ENCODE measurements around the gene RELN. TPM values are rescaled to one million over a fixed set of nuclear protein-coding genes. Genes with fewer than 3 reads are reported as not detected.

The RELN gene
- total and polyA plus RNA-seq, 2 donors from 2014 or later = 0.95 to 5.4 TPM

GRCh38 chr7:103644319-103644718, 345.1 kb downstream of the RELN start:
- TF ChIP-seq CTCF (IDR thresholded peaks at IDR 0.05; ENCODE audit: borderline replicate concordance, extremely low read depth, insufficient read depth) = no peak
- Histone ChIP-seq H3K9me3 (ENCODE audit: control insufficient read depth in 2 of 3, insufficient read depth in 1 of 3, low read length in 3 of 3) (peaks cover 1 to 7% (median 4%) of the 10 kb centered on the region in 3 donors), H3K4me1 (ENCODE audit: control insufficient read depth in 2 of 3, insufficient read depth in 2 of 3, low read depth in 1 of 3, low read length in 3 of 3) (no peaks in the 10 kb centered on the region), H3K4me3 (ENCODE audit: low read length in 3 of 3) (no peak overlapping the region), H3K9ac (ENCODE audit: low read length in 3 of 3) (no peak overlapping the region), H3K27me3 (ENCODE audit: control insufficient read depth, insufficient read depth, low read length) (no peaks in the 10 kb centered on the region), H3K36me3 (ENCODE audit: control insufficient read depth in 2 of 3, insufficient read depth in 3 of 3, low read length in 3 of 3) (no peaks in the 10 kb centered on the region), H3K27ac (ENCODE audit: low read depth in 2 of 2, low read length in 2 of 2) (no peak overlapping the region)
- intact Hi-C loops (cut with DNase I) = no loop called here
- FAIRE-seq = no peak
- no peak for DNase-seq

GRCh38 chr7:103640031-103640779, 349.3 kb downstream of the RELN start:
- FAIRE-seq (no peak), DNase-seq (no peak)
- Histone ChIP-seq H3K9ac (ENCODE audit: low read length in 3 of 3) (no peak overlapping the region), H3K27ac (ENCODE audit: low read depth in 2 of 2, low read length in 2 of 2) (no peak overlapping the region), H3K4me1 (ENCODE audit: control insufficient read depth in 2 of 3, insufficient read depth in 2 of 3, low read depth in 1 of 3, low read length in 3 of 3) (no peaks in the 10 kb centered on the region), H3K4me3 (ENCODE audit: low read length in 3 of 3) (no peak overlapping the region), H3K9me3 (ENCODE audit: control insufficient read depth in 2 of 3, insufficient read depth in 1 of 3, low read length in 3 of 3) (no peaks in the 10 kb centered on the region), H3K27me3 (ENCODE audit: control insufficient read depth, insufficient read depth, low read length) (no peaks in the 10 kb centered on the region), H3K36me3 (ENCODE audit: control insufficient read depth in 2 of 3, insufficient read depth in 3 of 3, low read length in 3 of 3) (no peaks in the 10 kb centered on the region)
- no peak for TF ChIP-seq CTCF (IDR thresholded peaks at IDR 0.05; ENCODE audit: borderline replicate concordance, extremely low read depth, insufficient read depth)
- intact Hi-C loops (cut with DNase I) = no loop called here

- Histone ChIP-seq H3K4me3 (ENCODE audit: low read length in 3 of 3) (no peak overlapping the region), H3K36me3 (ENCODE audit: control insufficient read depth in 2 of 3, insufficient read depth in 3 of 3, low read length in 3 of 3) (no peaks in the 10 kb centered on the region), H3K27ac (ENCODE audit: low read depth in 2 of 2, low read length in 2 of 2) (no peak overlapping the region), H3K27me3 (ENCODE audit: control insufficient read depth, insufficient read depth, low read length) (no peaks in the 10 kb centered on the region), H3K9ac (ENCODE audit: low read length in 3 of 3) (no peak overlapping the region), H3K9me3 (ENCODE audit: control insufficient read depth in 2 of 3, insufficient read depth in 1 of 3, low read length in 3 of 3) (no peaks in the 10 kb centered on the region), H3K4me1 (ENCODE audit: control insufficient read depth in 2 of 3, insufficient read depth in 2 of 3, low read depth in 1 of 3, low read length in 3 of 3) (no peaks in the 10 kb centered on the region)
- no peak for DNase-seq
- intact Hi-C loops (cut with DNase I) = no loop called here
- no peak for TF ChIP-seq CTCF (IDR thresholded peaks at IDR 0.05; ENCODE audit: borderline replicate concordance, extremely low read depth, insufficient read depth)
- no peak for FAIRE-seq
Measured at GRCh38 chr7:103637726-103638125, 351.7 kb downstream of the RELN start.
